Measurements from ENCODE around the gene CPXM2.

The CPXM2 gene

DNA sequence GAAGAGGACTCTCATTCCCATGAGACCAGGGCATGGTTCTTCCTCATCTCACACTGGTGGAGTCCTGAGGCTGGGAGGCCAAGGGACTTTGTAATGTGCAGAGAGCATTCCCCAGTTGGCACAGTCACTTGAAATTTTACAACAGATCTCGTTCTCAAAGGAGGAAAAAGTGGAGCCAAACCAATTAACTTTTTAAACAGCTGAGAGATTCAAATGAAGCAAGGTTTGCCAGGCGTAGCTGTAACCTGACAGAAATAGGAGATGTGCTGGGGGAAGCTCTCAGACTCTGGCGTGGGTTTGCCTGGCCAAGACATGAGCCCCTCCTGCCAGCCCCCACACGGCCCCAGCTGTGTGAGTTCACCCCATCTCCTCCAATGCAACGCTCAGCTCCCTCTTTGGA lies 12.0 kb upstream of the CPXM2 start:
- no peak for DNase-seq

DNA sequence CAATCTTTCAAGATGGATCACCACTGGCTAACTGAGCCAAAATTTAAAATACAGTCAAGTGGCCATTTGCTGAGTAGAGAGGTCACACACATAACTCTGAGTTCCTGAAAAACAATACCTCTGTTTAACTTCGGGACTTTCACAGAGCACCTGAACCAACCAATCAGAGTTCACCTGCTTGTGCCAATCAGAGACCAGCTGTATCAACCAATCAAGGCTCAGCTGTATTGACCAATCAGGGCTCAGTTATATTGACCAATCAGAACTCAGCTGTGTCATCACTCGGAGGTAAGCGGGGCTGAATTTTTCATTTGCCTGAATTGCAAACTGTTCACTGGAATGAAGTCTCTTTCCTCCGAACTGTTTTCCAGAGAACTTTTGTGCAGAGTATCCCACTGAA lies 10.0 kb upstream of the CPXM2 start:
- DNase-seq = no peak

DNA sequence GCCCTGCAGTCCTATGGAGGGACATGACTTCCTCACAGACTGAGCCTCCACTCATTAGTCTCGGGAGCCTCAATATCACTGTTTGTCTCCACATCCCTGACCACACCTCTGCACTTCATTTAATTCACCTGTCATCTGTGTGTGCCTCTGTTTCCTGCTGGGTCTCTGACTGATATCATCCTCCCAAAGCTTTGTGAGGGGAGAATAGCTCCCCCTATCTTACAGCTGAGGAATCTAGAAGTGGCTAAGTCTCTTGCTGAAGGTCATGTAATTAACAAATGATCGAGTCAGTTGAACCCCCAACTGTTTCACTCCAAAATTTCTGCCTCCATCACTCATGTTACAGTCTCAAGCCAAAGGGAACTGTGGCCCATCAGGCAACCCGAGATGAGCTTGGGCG lies 5.5 kb upstream of the CPXM2 start:
- DNase-seq = no peak

DNA sequence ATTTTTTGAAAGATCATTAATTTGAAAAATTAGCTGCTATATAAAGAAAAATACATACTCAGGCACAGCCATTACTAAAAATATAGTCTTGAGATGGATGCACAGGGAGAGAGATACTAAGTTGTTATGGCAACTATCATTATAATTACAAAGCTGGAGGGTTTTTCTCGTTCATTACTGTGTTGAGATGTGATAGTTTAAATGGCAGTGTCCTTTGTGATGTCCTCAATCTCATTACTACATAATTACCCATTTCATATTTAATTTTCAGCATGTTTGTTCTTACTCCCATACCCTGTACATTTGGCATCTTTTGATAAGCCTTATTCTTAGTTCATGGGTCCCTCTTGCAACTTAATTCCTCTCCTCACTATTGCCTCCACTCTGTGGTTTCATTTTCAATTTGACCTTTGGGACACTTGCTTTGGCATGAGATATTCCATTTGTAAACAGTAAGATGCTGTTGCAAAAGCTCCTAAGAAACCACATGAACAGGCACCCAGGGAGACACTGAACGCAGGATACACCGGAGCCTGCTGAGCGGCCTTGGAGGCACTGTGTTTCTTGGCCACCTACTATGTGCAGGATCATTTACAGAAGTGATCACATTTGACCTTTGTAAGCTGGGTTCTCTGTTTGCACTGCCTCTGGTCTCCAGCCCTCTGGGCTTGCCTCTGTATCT lies 4.8 kb upstream of the CPXM2 start:
- no peak for DNase-seq

DNA sequence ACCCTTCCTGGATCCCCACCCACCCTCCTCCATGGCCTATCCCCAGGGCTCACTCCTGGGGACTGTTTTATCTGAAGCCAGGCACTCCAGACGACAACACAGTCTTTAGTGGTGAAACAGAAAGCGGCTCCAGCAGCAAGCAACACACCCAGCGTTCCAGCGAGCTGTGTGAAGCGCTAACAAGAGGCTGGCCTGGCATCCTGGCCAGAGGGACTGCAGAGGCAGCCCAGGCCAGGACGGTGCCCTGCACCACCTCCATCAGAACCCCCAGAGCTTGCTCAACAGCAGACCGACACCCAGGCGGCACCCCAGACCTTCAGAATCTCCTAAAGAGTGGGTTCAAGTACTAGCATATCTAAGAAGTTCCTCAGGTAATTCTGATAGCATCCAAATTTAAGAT lies 2.0 kb upstream of the CPXM2 start:
- DNase-seq = no peak

DNA sequence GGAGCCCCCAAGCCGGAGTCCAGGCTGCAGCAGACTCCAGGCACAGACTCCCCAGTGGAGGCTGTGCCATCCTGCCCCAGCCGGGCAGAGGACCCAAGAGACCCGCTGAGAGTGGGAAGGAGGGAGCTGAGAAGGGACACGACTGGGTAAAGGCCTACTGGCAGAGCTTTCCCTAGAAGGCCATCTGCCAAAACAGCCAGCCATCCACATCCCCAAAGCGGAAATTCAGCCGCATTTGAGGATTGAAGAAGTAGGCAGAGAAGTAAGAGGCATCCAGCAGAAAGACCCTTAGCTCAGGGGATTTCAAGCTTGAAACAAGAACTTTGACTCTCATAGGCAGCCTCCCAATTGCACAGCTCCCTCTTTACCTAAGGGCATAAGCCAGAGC lies 857 bp downstream of the CPXM2 start:
- DNase-seq = no peak

DNA sequence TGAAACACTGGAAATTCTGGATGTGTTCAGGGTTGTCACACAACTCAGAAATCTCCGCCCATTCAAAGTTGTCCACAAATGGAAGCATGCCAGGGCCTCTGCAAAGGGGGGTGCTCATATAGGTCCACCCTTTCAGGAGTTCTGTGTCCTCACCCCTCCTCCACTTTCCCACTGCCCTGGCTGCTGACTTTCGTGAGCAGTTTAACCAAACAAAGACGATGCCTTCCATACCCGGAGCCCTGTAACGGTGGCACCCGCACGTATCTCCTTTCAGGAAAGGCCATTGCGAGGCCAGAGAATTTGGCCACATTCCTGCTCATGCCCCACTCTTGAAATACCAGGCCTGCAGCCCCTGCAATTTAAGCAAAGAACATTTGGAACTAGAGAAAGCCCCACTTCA lies 1.4 kb downstream of the CPXM2 start:
- no peak for DNase-seq

DNA sequence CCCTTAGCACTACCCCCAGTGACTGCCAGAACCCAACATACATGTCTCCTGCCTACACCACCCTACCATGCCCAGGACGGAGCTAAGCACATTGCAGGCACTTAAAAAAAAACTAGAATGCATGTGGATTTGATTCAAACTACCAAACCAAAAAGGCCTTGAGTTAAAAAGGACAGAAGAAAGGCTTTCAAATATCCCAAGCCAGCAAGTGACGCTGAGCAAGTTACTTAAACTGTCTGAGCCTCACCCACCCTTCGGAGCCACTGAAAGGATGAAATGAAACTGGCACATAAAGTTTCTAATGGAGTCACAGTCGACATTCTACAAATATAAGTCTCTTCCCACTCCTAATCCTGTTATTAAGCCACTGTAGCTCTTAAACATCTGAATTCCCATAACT lies 1.8 kb downstream of the CPXM2 start:
- DNase-seq = no peak

DNA sequence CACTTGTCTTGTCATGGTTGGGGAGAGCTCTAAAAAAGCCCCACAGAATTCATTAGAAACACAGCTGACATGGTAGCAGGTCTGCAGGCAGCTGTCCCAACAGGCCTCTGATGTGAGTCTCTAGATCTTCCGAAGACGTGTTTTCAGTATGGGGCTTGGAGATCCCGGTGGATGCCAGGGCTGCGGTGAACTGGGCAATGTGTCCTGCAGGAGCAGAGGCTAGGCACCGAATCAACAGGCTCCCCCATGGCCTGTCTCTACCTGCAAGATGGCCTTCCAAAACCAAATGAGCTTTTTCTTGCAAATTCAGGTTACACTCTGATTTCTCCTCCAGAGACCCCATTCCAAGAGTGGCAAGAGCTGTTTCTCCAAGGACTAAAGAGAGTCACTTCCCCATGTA lies 2.9 kb downstream of the CPXM2 start:
- no peak for DNase-seq

DNA sequence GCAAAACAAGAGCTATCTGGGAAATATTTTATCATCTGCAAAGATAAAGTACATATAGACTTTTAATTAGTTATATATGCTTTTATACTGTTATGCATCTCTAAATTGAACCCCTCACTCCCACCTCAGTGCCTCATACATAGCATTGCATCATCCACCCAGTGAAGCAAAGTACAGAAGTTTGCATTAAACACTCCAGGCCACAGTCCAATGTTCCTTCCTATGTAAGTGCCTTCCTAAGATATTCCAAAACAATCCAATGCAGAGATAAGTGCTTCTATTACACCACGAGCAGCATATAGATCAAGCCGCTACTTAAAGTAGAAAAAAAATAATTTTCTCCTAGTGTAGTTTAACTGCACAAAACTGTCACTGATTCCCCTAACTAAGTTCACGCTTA lies 3.4 kb downstream of the CPXM2 start:
- no peak for DNase-seq

DNA sequence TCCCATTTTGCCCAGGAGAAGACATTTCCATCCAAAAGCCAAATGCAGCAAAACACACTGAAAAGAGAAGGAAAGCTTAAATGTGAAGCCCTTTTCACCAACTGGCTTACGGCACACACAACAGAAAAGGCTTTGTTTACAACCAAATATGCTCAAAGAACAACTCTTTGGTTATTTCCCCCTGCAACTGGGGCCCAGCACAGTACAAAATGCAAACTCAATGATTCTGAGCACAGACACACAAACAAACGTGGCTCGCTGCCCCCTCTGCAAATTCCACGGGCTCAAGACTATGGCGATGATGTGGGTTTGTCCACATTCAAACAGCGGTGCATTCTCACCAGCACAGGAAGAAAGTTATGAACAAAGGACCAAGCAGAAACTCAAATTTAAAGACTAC lies 5.3 kb downstream of the CPXM2 start:
- DNase-seq = no peak

DNA sequence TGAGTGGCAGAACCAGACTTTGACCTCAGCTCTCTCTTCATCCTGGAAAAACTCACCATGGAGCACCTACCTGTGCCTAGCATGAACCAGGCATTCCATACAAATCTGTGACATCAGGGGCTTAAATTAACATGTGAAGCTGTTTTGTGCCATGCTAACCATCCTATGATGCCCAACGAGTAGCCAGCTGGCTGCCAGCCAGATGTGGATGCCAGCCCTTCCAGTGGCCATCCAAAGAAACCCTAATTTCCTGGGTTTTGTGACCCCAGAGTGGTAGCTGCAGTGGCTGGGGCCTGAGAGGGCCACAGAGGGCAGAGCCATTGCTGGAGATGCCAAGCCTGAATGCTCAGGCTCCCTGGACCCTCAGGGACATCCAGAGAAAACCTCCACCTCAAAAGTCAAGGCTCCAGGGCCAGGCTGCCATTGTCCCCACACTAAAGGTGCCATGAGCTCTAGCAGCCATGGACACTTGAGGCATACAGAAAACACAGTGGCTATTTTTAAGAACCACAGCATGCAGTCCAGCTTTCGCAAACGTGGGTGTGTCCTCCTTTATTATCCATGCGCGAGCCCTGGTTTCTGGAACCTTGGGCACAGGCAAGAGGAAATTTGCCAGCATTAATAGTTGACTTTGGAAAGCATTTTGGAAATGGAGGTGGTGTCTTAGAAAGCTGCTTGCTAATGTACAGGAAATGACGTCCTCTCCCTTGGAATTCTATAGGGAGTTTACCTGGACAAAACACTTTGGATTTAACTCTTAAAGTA lies 6.0 kb downstream of the CPXM2 start:
- DNase-seq = no peak

DNA sequence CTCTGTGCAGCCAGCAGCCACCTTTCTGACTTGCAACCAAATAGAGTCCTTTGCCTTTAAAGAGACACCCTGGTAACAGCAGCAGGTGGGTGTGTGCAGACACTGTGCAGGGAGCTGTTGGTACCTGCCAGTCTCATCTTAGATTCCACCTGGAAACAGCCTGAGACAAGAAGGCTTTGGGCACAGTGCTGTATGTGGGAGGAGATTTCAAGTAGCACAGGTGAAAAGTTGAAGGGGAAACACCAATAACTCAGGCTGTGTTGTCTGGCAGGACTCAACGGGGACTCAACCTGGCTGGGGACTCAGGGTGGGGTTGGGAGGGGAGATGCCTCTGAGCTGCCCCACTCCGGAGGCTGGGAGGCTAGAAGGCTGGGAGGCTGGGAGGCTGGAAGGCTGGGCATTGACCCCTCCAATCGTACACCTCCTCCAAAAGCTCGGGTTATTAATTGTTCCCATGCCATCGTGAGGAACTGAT lies 6.7 kb downstream of the CPXM2 start:
- DNase-seq = no peak

DNA sequence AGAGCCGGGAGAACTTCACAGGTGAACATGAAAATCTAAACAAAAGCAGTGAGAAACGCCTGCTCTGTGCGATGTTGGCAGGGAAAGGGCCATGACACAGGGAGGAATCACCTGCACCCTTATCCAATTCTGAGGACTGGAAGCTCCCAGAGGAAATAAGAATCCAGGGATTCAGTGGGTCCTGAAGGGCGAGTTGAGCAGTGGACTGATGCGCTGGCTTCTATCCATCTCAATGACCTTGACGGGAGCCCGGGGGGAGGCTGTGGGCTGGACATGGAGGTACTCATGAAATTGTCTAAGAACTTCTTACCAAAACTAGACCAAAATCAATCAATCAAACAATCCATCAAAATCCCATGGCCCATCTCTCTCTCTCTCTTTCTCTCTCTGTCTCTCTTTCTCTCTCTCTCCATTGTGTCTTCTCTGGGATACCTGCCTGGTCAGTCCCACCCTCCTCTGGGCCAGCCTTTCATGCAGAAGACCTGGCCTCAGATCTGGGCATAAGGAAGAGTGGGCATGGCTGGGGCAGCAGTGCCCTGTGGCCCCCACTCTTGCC lies 7.2 kb downstream of the CPXM2 start:
- DNase-seq = no peak

DNA sequence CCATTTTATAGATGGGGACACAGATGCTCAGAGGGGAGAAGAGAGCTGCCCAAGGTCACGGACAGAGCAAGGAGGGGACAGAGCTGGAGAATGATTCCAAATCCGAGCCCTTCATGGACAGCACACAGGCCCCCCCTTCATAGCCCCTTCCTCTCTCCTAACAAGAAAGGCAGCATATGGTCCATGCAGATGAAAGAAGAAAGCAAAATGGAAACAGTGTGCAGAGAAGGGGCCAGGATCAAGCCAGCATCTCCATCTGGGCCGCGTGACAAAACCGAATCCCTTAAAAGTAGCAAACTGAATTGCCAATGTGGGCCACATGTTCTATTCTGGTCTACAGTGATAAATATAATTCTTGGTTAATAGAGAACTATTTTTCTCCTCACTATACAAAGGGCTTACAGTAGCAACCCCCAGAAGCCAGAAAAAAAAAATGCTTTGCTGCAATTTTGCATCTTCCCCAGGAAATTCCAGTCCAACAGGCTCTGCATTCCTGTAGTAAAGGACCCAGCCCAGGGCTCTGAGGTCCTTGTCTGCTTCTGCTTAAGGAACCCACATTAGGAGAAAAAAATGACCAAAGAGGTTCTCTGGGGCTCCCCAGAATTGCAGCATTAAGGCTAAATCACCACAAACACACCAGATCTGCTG lies 7.8 kb downstream of the CPXM2 start:
- no peak for DNase-seq

DNA sequence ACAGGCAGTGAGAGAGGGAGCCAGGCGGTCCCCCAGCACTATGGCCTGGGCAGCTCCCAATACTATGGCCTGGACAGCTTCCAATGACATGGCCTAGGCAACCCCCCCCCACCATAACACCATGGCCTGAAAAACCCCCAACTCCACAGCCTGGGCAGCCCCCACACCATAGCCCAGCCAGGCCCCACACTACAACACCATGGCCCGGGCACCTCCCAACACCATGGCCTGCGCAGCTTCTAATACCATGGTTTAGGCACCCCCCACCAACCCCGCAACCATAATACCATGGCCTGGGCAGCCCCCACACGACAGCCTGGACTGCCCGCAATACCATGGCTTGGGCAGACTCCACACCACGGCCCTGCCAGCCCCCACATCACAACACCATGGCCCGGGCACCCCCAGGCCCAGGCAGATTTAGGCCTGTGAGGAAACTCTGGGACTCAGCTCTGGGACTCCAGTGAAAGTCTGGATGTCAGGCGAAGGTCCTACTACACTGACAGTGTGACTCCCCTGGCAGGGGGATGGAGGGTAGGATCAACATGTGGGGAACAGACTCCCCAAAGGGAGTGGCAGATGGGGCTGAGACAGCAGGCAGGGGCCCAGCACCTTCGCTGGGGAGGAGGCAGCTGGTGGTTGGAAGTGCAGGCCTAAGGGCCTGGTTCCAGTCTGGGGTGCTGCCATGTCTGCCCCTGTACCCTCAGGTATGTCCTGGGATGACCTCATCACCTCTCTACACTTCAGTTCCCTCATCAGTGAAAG lies 8.7 kb downstream of the CPXM2 start:
- no peak for DNase-seq

DNA sequence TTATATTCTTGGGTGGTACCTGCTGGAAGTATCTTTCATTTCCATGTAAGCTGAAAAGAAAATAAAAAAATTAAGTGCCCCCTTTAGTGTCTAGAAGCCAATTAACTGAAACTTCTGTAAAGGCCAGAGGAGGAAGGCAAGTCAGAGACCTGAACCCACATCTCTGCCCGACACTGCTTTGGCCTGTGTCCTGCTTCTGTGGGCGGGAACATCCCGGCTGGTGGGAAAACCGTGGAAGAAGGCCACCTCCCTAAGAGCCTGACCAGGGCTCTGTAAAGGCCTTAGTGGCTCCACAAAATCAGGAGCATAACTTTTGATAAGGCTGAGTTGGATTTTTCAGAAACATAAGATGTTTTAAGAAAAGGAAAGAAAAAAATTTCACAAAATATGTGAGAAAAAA lies 9.4 kb downstream of the CPXM2 start:
- no peak for DNase-seq

DNA sequence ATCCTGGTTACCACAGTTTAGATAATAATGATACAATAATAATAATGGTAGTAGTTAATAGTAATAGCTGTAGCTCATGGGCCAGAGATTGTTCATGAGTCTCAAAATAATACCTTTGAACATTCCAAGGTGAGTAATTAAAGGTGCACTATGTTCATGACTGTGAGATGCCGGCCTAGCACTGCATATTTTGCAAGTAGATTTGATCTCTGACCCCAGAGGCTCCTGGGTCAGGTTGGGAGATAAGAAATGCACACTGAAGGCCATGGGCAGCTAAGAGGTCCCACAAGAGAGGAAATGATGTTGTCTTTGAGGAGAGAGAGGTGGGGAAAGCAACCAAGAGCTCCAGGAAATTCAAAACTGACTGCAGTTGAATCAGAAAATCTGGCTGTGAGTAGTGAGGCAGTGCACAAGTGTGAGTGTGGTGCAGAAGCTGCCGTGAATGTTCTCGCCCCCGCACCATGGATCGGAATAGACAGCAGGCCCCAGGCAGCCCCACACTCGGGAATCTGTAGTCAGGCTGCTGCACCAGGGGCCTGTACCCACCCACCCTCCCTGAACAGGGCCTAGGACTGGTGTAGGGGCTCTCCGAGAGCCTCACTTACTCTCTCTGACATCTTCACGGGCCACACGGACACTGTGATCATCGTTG lies 11.9 kb downstream of the CPXM2 start:
- no peak for DNase-seq

DNA sequence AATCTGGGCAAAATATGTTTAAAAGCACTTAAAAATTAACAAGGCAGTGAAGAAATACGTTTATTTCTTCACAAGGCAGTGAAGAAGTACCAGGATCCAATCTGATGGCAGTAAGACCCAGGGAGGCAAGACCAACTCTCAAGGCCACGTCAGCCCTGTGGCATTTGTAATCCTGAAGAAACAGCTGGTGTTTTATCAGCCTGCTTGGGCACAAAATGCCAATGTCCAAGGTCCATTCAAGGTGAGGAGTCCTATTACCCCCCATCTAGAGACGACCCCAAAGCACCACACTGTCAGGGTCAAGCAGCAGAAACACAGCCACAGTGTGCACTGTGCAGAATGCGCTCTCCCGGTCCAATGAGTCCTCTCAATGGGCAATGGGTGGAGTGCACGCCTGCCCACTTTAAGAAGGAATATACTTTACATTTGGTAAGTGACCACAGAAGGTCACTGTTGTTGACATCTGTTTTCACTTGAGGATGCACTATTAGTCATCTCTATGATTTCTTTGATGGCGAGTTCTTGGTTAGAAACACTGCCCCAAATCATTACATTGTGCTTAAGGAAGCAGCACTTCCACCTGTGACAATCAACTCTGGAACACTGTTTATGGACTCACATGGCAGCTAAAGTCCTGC lies 12.8 kb downstream of the CPXM2 start:
- DNase-seq = no peak

DNA sequence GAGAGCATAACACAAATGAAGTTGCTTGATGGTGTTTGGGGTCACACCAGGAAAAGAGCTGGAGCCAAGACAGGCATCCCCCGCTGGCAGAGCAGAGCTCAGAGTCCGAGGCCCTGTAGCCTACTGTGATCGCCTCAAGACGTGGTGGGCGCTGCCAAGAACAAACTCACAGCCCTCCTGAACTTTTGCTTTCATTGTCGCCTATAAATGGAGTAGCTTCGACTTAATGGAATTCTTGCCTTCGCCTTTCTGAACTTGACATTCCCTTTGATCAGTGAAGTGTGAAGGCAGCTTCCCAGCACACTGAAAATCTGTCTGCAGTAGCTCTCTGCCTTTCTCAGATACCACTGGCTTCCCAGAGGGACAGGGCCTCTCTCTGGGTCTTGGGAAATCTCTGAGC lies 21.3 kb downstream of the CPXM2 start:
- DNase-seq = no peak

DNA sequence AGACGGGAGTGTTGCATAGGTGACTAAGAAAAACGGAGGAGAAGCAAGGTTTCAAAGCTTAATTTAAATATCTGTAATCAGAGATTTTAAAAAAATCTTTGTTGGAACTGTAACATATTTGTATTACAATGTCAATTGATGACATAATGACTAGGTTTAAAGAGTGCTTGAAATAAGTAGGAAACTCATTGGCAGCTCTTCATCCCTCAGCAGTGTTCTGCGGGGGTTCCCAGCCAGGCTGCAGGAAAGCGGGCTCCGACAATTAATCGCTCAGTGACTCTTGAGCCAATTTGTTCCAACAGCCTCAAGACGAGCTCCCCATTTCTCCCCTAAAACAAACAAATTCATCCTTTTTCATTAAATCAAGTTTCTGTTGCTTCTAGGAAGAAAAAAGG lies 22.6 kb downstream of the CPXM2 start:
- no peak for DNase-seq
